Hepatocyte (in vitro differentiated cells): ENCODE measurements around the gene NFIA. TPM values are rescaled to one million over a fixed set of nuclear protein-coding genes. Genes with fewer than 3 reads are reported as not detected.

Experiments used
- DNase-seq: peaks from one replicate; pipeline ENCODE4 v3.0.0-alpha.2; 2016; ENCODE audit warnings: low spot score
- H2AFZ ChIP-seq: fragments of 200-600 bp; sonication (generic); 2 replicates; pipeline ENCODE4 v1.6.0; 2016; ENCODE audit warnings: antibody characterized with exemption, mild to moderate bottlenecking
- H3K27ac ChIP-seq: fragments of 200-600 bp; sonication (generic); 2 replicates; pipeline ENCODE4 v1.5.1; 2016; ENCODE audit warnings: mild to moderate bottlenecking
- H3K27me3 ChIP-seq: fragments of 200-600 bp; sonication (generic); 2 replicates; pipeline ENCODE4 v1.6.1; 2016
- H3K36me3 ChIP-seq: fragments of 200-600 bp; sonication (generic); replicated peaks from 2 replicates; pipeline ENCODE4 v1.5.1; 2016; ENCODE audit warnings: low read depth; ENCODE audit not compliant: insufficient read depth
- H3K4me1 ChIP-seq: fragments of 200-600 bp; sonication (generic); 2 replicates; pipeline ENCODE4 v1.5.1; 2016; ENCODE audit warnings: mild to moderate bottlenecking, moderate library complexity; ENCODE audit not compliant: insufficient read depth
- H3K4me2 ChIP-seq: fragments of 200-600 bp; sonication (generic); 2 replicates; pipeline ENCODE4 v1.6.0; 2016
- H3K4me3 ChIP-seq: fragments of 200-600 bp; sonication (generic); 2 replicates; pipeline ENCODE4 v1.5.1; 2016; ENCODE audit warnings: mild to moderate bottlenecking
- H3K79me2 ChIP-seq: fragments of 200-600 bp; sonication (generic); 2 replicates; pipeline ENCODE4 v1.6.0; 2017; ENCODE audit warnings: mild to moderate bottlenecking
- H3K9me2 ChIP-seq: fragments of 200-600 bp; sonication (generic); replicated peaks from 2 replicates; pipeline ENCODE4 v1.6.0; 2017; ENCODE audit warnings: mild to moderate bottlenecking; ENCODE audit not compliant: insufficient read depth
- H3K9me3 ChIP-seq: fragments of 200-600 bp; sonication (generic); 2 replicates; pipeline ENCODE4 v1.5.1; 2016; ENCODE audit warnings: low read depth, mild to moderate bottlenecking
- H4K20me1 ChIP-seq: fragments of 200-600 bp; sonication (generic); 2 replicates; pipeline ENCODE4 v1.6.0; 2016; ENCODE audit warnings: mild to moderate bottlenecking; ENCODE audit not compliant: insufficient read depth, poor library complexity, severe bottlenecking
- CTCF ChIP-seq: fragments of 200-600 bp; sonication (generic); IDR thresholded peaks from 2 replicates; pipeline ENCODE4 v1.5.1; 2016; ENCODE audit warnings: antibody characterized with exemption, mild to moderate bottlenecking; ENCODE audit not compliant: poor library complexity
- EZH2 ChIP-seq: fragments of 200-600 bp; sonication (generic); IDR thresholded peaks from 2 replicates; pipeline ENCODE4 v1.6.1; 2016; ENCODE audit warnings: antibody characterized with exemption, mild to moderate bottlenecking, borderline replicate concordance
- EZH2phosphoT487 ChIP-seq: fragments of 200-600 bp; sonication (generic); IDR thresholded peaks from one replicate; pipeline ENCODE4 v1.6.1; 2018; ENCODE audit warnings: antibody characterized with exemption, mild to moderate bottlenecking, low read depth, moderate library complexity; ENCODE audit not compliant: unreplicated experiment, severe bottlenecking
- WGBS: methylation state at CpG from one replicate; pipeline ENCODE4 v1.1.6; 2016; ENCODE audit warnings: low lambda C conversion rate; ENCODE audit errors: missing lambda C conversion rate; 5-methylcytosine and 5-hydroxymethylcytosine counted together
- polyA plus RNA-seq: library from polyadenylated mRNA; unstranded; fragments of >200 nt; fragmentation: Nextera tagmentation; extraction: Ambion mirVana; gene quantifications from 2 replicates; pipeline ENCODE4 v1.2.1, GENCODE V29; 2016
- total RNA-seq: library from RNA; depleted of rRNA; stranded (reverse); fragments of >200 nt; gene quantifications from 2 replicates; pipeline ENCODE4 v1.2.3, GENCODE V29; 2014

Gene NFIA
- total and polyA plus RNA-seq, 2 experiments from 2014 or later = 15.1 to 18.2 TPM

DNA sequence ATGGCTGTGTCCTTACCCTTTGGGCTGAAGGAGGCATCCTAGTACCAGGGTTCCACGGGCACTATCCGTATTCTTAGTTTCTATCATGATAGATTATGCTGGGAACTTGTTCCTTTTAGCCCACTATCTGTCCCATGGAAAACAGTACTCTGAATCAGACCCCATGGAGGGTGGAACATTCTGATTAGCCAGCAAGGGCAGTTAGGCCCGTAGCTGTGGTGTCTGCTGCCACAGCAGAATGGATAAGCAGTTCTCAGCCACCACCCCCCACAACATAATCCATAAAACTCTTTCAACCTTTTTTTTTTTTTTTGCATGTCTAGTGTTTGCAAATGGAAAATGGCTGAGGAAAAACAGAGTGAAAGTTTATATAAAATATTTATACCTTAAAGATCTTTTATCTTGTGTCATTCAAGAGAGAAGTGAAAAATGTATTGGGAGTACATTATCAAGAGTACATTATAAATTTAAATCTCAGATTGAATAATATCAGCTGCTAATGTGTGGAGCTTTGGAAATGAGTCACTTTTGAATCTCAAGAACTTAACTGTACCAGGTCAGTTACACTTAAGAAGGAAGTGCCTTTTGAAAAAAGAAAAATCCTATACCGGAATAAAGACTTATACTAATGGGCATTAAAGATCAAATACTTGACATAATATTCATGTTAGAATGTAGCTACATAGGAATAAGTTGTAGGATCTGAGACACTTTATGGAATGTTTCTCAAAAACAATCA is 80.3 kb downstream of the NFIA start:
- peaks cover 10% of the 10 kb centered on the region for H3K4me1 ChIP-seq
- no peaks in the 10 kb centered on the region for H3K9me2 ChIP-seq
- no peaks in the 10 kb centered on the region for H3K36me3 ChIP-seq
- 73% methylated on average over 4 of the region's 4 CpGs for WGBS
- DNase-seq = no peak
- H3K4me2 ChIP-seq = no peak overlapping the region
- H3K9me3 ChIP-seq = no peaks in the 10 kb centered on the region
- no peak overlapping the region for H3K4me3 ChIP-seq
- H3K27me3 ChIP-seq = no peaks in the 10 kb centered on the region
- H2AFZ ChIP-seq = no peak overlapping the region
- H4K20me1 ChIP-seq = no peaks in the 10 kb centered on the region
- TF ChIP-seq EZH2 (no peak), CTCF (no peak), EZH2phosphoT487 (no peak)
- peak overlapping the region; percentile 20 for H3K27ac ChIP-seq
- H3K79me2 ChIP-seq = peaks cover 44% of the 10 kb centered on the region

GRCh38 chr1:61163355-61163754 is 81.0 kb downstream of the NFIA start:
- H3K79me2 ChIP-seq = peaks cover 45% of the 10 kb centered on the region
- peaks cover 3% of the 10 kb centered on the region for H3K4me1 ChIP-seq
- no peak overlapping the region for H2AFZ ChIP-seq
- H4K20me1 ChIP-seq = no peaks in the 10 kb centered on the region
- no peak overlapping the region for H3K4me3 ChIP-seq
- TF ChIP-seq CTCF = no peak
- no peak for TF ChIP-seq EZH2phosphoT487
- TF ChIP-seq EZH2 = no peak
- WGBS = 100% methylated on average over 1 of the region's 1 CpG
- H3K9me3 ChIP-seq = no peaks in the 10 kb centered on the region
- DNase-seq = no peak
- H3K9me2 ChIP-seq = no peaks in the 10 kb centered on the region
- no peaks in the 10 kb centered on the region for H3K27me3 ChIP-seq
- no peaks in the 10 kb centered on the region for H3K36me3 ChIP-seq
- no peak overlapping the region for H3K4me2 ChIP-seq
- H3K27ac ChIP-seq = peak overlapping the region; percentile 20

GRCh38 chr1:61165402-61165801 is 83.0 kb downstream of the NFIA start:
- WGBS = 86% methylated on average over 2 of the region's 2 CpGs
- Histone ChIP-seq H3K9me2 (no peaks in the 10 kb centered on the region), H3K4me1 (peaks cover 13% of the 10 kb centered on the region), H3K79me2 (peaks cover 40% of the 10 kb centered on the region), H3K27me3 (no peaks in the 10 kb centered on the region), H3K4me2 (no peak overlapping the region), H3K9me3 (no peaks in the 10 kb centered on the region), H2AFZ (no peak overlapping the region), H3K4me3 (no peak overlapping the region), H3K36me3 (no peaks in the 10 kb centered on the region), H4K20me1 (no peaks in the 10 kb centered on the region), H3K27ac (no peak overlapping the region)
- no peak for DNase-seq
- TF ChIP-seq EZH2 (no peak), CTCF (no peak), EZH2phosphoT487 (no peak)
